ENCODE measurements around the gene NRSN2.
"Not testable (repeated sequence)": the region's sequence is repeated elsewhere in the genome, so short reads cannot be mapped to it uniquely, and the experiment has no call there.

The NRSN2 gene

DNA sequence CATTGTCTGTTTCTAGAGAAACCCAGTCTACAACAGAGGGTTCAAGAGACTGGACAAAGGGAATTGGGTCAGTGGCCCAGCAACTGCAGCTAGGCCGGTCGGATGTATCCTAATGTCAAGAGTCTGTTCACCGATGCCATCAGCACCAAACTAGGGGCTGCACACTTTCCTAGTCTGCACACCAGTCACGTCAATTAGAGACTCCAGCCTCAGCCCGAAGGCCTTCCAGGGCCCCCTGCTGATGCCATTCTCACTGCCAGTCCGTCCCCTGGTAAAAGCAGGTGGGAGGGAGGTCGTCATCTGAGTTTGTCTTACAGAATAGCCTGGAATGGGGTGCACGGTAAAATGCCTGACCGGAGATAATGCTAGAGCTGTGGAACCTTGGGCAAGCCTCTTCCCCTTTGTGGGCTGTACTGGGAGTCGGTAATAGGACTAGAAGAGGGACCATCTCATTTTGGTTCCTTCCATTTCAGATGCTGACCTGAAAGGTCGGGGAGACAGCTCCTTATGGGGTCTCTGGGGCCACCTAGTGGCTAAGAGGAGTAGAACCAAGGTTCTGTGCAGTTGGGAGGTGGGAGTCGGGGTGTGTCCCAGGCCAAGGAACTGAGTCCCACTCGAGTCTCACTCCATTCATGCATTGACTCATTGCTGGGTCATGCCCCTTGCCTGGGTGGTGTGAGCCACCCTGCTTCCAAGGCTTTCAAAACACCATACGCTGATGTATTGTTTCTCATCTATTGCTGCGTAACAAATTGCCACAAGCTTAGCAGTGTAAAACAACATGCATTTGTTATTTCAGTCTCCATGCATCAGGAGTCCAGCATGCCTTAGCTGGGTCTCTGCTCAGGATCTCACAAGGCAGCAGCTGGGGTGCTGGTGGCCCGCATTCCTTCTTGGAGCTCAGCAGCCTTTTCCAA is 16.4 kb upstream of the NRSN2 start:
- no peaks in the 10 kb centered on the region for H3K27me3 Mint-ChIP-seq
- no peak overlapping the region for H3K4me3 Mint-ChIP-seq
- peak; percentile 63 for ATAC-seq
- peak; percentile 63 for DNase-seq
- H3K36me3 Mint-ChIP-seq (ENCODE audit: low read depth), result peaks cover 4% of the 10 kb centered on the region
- H3K27ac Mint-ChIP-seq, result no peak overlapping the region
- peaks cover 22% of the 10 kb centered on the region for H3K4me1 Mint-ChIP-seq
- no peaks in the 10 kb centered on the region for H3K9me3 Mint-ChIP-seq

DNA sequence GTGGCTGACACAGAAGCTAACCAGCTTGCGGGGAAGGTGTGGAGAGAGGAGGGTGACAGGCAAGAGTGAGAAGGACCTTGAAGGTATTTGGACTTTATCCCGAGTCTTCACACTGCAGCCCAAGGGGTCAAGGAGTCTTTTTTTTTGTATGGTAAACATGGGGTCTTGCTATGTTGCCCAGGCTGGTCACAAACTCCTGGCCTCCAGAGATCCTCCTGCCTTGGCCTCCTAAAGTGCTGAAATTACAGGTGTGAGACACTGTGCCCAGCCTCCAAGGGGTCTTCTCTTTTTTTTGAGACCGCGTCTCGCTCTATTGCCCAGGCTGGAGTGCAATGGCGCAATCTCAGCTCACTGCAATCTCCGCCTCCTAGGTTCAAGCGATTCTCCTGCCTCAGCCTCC is 12.3 kb upstream of the NRSN2 start:
- Mint-ChIP-seq H3K36me3 (ENCODE audit: low read depth) (no peaks in the 10 kb centered on the region), H3K27ac (no peak overlapping the region), H3K9me3 (no peaks in the 10 kb centered on the region), H3K4me3 (no peak overlapping the region), H3K4me1 (peaks cover 9% of the 10 kb centered on the region), H3K27me3 (no peaks in the 10 kb centered on the region)
- ATAC-seq (no peak), DNase-seq (no peak)

DNA sequence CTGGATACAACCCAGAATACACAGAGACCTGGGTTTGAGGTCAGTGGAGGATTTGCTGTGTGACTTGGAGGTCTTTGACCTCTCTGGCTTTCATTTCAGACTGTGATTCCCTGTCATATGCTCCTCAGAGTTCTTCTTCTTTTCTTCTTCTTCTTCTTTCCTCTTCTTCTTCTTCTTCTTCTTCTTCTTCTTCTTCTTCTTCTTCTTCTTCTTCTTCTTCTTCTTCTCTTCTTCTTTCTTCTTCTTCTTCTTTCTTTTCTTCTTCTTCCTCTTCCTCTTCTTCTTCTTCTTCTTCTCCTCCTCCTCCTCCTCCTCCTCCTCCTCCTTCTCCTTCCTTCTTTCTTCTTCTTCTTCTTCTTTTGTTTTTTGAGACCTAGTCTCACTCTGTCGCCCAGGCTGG is 10.9 kb upstream of the NRSN2 start:
- H3K27ac Mint-ChIP-seq; DNase-seq; H3K4me1 Mint-ChIP-seq; H3K4me3 Mint-ChIP-seq; H3K27me3 Mint-ChIP-seq; ATAC-seq; H3K9me3 Mint-ChIP-seq; H3K36me3 Mint-ChIP-seq (ENCODE audit: low read depth): not testable (repeated sequence)

DNA sequence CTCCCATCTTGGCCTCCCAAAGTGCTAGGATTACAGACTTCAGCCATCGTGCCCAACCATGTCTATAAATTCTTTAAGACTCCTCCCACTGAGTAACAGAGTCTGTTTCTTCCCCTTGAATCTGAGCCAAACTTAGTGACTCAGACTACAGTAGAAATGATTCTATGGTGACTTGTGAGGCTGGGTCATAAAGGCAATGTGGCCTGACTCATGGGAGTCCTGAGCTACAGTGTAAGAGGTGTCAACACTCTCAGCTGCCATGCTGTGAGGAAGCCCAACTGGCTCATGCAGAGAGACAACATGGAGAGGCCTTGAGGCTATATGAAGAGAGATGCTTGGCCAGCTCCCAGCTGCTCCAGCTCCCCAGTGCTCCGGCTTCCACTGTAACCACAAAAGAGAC is 5.2 kb upstream of the NRSN2 start:
- Mint-ChIP-seq H3K4me3 (no peak overlapping the region), H3K36me3 (ENCODE audit: low read depth) (peaks cover 14% of the 10 kb centered on the region), H3K4me1 (peaks cover 9% of the 10 kb centered on the region), H3K9me3 (peaks cover 5% of the 10 kb centered on the region), H3K27ac (peak overlapping the region; percentile 8), H3K27me3 (no peaks in the 10 kb centered on the region)
- peak; percentile 96 for ATAC-seq
- peak; percentile 33 for DNase-seq

DNA sequence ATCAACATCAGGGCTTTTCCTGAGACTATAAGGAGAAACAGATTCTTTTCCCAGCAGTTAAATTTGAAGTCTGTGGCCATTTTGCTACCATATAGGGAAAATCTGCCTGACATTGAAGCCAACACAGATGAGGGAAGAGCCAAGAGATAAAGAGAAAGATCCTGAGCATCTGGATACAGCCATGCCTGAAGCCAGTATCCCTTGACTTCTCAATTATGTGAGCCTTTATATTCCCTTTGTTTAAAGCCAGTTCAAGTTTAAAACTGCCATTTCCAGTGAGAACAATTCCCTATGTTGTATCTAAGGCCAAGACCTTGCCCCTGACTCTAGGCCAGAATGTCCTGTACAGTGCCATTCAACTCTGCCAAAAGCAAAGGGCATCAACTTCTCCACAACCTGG is 3.8 kb upstream of the NRSN2 start:
- no peak for ATAC-seq
- Mint-ChIP-seq H3K27me3 (no peaks in the 10 kb centered on the region), H3K36me3 (ENCODE audit: low read depth) (peaks cover 14% of the 10 kb centered on the region), H3K4me3 (no peak overlapping the region), H3K27ac (no peak overlapping the region), H3K9me3 (peaks cover 5% of the 10 kb centered on the region), H3K4me1 (peaks cover 10% of the 10 kb centered on the region)
- DNase-seq, result no peak

DNA sequence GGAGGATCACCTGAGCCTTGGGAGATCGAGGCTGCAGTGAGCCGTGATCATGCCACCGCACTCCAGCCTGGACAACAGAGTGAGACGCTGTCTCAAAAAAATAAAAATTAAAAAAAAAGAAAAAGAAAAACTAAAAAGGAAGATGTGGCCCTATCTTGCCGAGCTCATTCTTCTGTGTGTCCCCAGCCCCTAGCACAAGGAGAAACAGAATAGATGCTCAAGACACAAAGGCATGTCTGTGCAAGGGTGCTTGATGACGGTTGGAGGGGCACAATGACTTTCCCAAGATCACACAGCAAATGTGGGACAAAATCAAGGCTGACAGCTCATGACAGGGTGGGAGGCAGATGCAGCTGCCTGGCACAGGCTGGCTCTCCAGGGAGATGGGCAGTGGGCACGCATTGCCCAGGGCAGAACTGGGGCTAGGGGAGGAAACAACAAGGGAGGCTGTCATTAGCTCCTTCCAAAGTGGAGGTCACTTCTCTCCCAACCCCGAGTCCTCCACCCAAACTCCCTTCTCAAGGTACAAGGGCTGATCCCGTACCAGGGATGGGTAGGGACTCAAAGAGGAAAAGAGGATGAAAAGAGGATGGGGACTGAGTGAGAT is 775 bp upstream of the NRSN2 start:
- ATAC-seq (no peak), DNase-seq (no peak)
- Mint-ChIP-seq H3K9me3 (peaks cover 5% of the 10 kb centered on the region), H3K27me3 (no peaks in the 10 kb centered on the region), H3K36me3 (ENCODE audit: low read depth) (peaks cover 14% of the 10 kb centered on the region), H3K4me3 (peak overlapping the region; percentile 86), H3K4me1 (peaks cover 15% of the 10 kb centered on the region), H3K27ac (peak overlapping the region; percentile 37)

DNA sequence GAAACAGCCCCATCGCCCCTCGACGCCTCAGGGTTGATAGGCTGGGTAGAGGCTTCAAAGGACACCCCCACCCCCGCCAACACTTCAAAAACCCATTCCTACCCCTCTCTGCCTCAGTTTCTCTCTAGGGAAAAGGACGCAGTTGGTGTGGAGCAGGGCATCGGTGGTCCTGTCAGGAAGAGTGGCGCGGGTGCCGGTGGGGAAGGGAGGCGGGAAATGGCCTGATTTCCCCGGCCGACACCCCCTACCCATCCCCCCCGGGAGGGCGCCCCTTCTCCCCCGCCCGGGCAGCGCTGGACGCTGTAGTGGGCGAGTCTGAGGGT is 367 bp downstream of the NRSN2 start:
- DNase-seq (no peak), ATAC-seq (no peak)
- H3K27ac Mint-ChIP-seq, result no peak overlapping the region

DNA sequence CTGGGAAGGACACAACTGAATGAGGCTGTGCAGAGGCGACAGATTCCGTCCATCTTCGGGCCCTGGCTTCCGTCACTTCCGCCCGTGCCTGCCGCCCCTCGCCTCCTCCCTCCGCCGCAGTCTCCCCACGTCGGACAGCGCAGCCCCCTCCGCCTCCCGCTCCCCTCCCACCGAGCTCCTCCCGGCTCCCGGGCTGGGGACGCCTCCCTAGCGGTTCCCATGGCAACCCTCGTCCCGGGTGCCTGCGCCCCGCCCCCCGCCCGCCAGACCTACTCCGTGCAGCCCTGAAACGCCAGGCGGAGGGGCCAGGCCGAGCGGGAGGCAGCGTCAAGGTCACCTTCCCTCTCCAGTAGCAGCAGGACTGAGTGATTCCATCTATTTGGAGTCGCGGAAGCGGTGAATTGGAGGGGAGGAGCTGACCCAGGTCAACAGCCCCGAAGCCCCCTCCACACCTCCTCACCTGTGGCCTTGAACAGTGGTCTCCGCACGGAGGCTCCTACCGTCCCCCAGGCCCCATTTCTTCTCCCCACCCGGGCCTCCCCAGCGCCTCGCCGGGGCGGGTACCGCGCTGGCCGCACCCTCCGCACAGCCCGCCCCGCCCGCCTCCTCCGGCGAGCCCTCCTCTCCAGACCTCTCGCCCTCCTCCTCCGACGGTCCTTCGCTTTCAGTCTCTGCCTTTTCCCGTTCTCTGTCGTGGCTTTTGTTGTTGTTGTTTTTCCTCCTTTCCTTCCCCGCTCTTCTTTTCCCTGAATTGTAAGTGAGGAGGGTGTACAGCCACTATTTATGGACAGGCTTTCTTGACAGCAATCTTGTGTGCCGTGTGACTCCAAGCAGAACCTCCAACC is 951 bp downstream of the NRSN2 start:
- H3K27ac Mint-ChIP-seq, result peak overlapping the region; percentile 78
- ATAC-seq (peak; percentile 83), DNase-seq (peak; percentile 77)
- no peaks in the 10 kb centered on the region for H3K27me3 Mint-ChIP-seq
- peaks cover 11% of the 10 kb centered on the region for H3K4me1 Mint-ChIP-seq
- no peaks in the 10 kb centered on the region for H3K9me3 Mint-ChIP-seq
- H3K4me3 Mint-ChIP-seq, result peak overlapping the region; percentile 86
- peaks cover 7% of the 10 kb centered on the region for H3K36me3 Mint-ChIP-seq (ENCODE audit: low read depth)

More for the DNA sequence above, 367 bp downstream of the NRSN2 start:
- H3K4me3 Mint-ChIP-seq, result peak overlapping the region; percentile 86
- peaks cover 8% of the 10 kb centered on the region for H3K36me3 Mint-ChIP-seq (ENCODE audit: low read depth)
- H3K27me3 Mint-ChIP-seq, result no peaks in the 10 kb centered on the region
- H3K9me3 Mint-ChIP-seq, result no peaks in the 10 kb centered on the region
- H3K4me1 Mint-ChIP-seq, result peaks cover 11% of the 10 kb centered on the region

DNA sequence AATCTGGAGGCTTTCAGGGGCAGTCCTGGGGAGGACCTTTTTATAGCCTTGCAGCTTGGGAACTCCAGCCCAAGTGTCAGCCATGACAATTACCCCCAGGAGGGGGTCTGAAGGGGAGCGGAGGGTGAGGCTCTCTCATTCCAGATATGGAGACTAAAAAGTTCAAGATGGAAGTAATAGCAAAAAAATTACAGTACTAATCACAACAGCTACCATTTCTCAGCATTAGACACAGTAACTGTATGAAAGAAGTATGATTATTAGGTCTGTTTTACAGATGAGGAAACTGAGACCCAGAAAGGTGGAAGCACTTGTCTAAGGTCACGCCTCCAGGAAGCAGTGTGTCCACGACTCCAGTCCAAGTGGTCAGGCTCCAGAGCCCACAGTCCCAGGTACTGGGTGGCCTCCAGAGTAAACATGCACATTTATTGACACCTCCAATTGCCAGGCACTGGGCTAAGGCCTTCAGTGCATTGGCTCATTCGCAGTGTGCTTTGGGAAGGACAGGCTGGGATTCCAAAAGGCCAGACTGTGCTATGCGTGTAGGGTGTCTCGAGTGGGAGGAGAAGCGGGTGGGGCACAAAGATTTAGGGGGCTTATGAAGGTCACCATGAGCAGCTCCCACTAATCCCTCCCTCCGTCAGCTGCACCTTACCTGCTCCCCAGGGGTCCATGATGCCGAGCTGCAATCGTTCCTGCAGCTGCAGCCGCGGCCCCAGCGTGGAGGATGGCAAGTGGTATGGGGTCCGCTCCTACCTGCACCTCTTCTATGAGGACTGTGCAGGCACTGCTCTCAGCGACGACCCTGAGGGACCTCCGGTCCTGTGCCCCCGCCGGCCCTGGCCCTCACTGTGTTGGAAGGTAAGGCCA is 2.3 kb downstream of the NRSN2 start:
- Mint-ChIP-seq H3K27ac (no peak overlapping the region), H3K27me3 (no peaks in the 10 kb centered on the region), H3K4me3 (peak overlapping the region; percentile 86), H3K4me1 (peaks cover 11% of the 10 kb centered on the region), H3K36me3 (ENCODE audit: low read depth) (peaks cover 3% of the 10 kb centered on the region), H3K9me3 (no peaks in the 10 kb centered on the region)
- ATAC-seq (no peak), DNase-seq (no peak)

DNA sequence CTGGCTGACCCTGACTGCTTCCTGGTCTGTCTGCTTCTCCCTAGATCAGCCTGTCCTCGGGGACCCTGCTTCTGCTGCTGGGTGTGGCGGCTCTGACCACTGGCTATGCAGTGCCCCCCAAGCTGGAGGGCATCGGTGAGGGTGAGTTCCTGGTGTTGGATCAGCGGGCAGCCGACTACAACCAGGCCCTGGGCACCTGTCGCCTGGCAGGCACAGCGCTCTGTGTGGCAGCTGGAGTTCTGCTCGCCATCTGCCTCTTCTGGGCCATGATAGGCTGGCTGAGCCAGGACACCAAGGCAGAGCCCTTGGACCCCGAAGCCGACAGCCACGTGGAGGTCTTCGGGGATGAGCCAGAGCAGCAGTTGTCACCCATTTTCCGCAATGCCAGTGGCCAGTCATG is 6.3 kb downstream of the NRSN2 start:
- H3K4me1 Mint-ChIP-seq, result peaks cover 7% of the 10 kb centered on the region
- no peaks in the 10 kb centered on the region for H3K9me3 Mint-ChIP-seq

DNA sequence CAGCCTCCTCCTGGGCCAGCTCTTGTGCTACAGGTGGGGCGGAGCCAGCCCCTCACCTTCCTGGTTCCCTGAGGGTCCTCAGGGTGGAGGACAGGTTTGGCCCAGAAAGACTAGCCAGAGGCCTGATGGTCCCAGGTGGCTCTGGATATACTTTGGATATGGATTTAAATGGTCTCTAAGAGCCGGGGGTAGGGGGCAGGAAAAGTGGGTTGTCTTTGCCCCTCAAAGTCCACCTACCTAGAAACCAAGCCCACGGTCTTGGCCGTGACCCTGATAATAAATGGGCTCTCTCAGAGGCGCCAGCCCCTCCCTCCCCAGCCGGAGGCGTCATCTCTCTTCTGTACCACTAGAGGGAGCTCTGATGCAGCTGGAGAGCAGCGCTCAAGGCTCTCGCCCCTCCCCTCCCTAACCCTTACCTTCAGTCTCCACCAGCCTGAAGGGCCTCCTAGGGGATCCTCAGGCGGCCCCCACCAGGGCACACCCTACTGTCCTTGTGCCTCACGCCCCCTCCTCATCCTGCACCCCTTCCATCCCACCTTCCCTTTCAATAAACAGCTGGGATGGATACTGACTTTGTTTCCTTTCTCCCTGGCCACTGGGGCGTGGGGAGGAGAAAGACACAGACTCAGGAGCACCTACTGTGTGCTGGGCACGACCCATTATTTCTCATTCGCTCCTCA is 7.5 kb downstream of the NRSN2 start:
- Mint-ChIP-seq H3K4me1 (peaks cover 3% of the 10 kb centered on the region), H3K27ac (no peak overlapping the region), H3K27me3 (peaks cover 3% of the 10 kb centered on the region), H3K4me3 (no peak overlapping the region), H3K9me3 (no peaks in the 10 kb centered on the region), H3K36me3 (ENCODE audit: low read depth) (no peaks in the 10 kb centered on the region)
- ATAC-seq (peak; percentile 93), DNase-seq (peak; percentile 78)

More for the DNA sequence above, 6.3 kb downstream of the NRSN2 start:
- no peak overlapping the region for H3K4me3 Mint-ChIP-seq
- H3K36me3 Mint-ChIP-seq (ENCODE audit: low read depth), result no peaks in the 10 kb centered on the region
- no peaks in the 10 kb centered on the region for H3K27me3 Mint-ChIP-seq
- ATAC-seq (no peak), DNase-seq (no peak)
- H3K27ac Mint-ChIP-seq, result no peak overlapping the region

DNA sequence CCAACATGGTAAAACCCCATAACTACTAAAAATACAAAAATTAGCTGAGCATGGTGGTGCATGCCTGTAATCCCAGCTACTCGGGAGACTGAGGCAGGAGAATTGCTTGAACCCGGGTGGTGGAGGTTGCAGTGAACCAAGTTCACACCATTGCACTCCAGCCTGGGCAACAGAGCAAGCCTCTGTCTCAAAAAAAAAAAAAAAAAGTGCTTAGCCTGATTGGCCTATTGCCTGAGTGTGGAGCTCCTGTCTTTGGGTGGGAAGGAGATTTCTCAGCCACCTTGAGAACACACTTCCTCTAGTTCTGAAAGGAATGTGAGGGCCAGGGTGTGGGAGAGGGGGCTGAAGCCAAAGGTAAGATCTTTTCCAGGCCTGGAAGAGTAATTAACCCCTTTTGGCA is 9.2 kb downstream of the NRSN2 start:
- ATAC-seq; H3K4me1 Mint-ChIP-seq; H3K36me3 Mint-ChIP-seq (ENCODE audit: low read depth); H3K27me3 Mint-ChIP-seq; H3K4me3 Mint-ChIP-seq; DNase-seq; H3K9me3 Mint-ChIP-seq; H3K27ac Mint-ChIP-seq: not testable (repeated sequence)

DNA sequence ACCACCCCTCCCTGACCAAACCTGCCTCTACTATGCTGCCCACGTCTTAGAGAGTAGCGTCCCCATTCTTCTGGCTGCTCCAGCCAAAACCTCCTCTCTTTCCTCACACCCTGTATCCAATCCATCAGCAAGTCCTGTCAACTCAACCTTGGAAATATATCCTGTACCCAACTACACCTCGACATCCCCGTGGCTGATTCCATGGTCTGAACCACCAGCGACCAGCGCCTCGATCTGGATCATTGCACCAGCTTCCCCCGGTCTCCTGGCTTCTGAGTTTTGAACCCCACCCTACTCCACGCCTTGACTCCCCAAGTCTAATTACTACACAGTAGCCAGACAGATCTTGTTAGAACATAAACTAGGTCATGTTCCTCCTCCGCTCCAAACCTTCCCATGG is 9.8 kb downstream of the NRSN2 start:
- Mint-ChIP-seq H3K4me3 (no peak overlapping the region), H3K27me3 (peaks cover 3% of the 10 kb centered on the region), H3K27ac (no peak overlapping the region), H3K36me3 (ENCODE audit: low read depth) (no peaks in the 10 kb centered on the region), H3K9me3 (no peaks in the 10 kb centered on the region), H3K4me1 (peaks cover 7% of the 10 kb centered on the region)
- ATAC-seq (no peak), DNase-seq (no peak)

Measured in activated naive CD8-positive, alpha-beta T cell treated with anti-CD3 and anti-CD28 coated beads, Interleukin-2, amount 50 U/mL, for 24 hours (primary cell).